ENCODE measurements around the gene RAB30.

The RAB30 gene

GRCh38 chr11:83071567-83072349, at the start of gene RAB30:
Gene RAB30 (minus strand): TSS chr11:83071897. CDS start chr11:82997316, 74,581 bp downstream.
- ATAC-seq (peak; percentile 98), DNase-seq (peak; percentile 89 to 96)
- H3K9me3 Mint-ChIP-seq: no peaks in the 10 kb centered on the region
- no peak within 1 kb of the TSS for H3K27ac Mint-ChIP-seq
- H3K4me3 Mint-ChIP-seq: no peak within 1 kb of the TSS
- H3K27me3 Mint-ChIP-seq: no peaks in the 10 kb centered on the region
- peaks cover 58% of the 10 kb centered on the region for H3K4me1 Mint-ChIP-seq

- Mint-ChIP-seq H3K4me3 (no peak overlapping the region), H3K9me3 (no peaks in the 10 kb centered on the region), H3K4me1 (peaks cover 51% of the 10 kb centered on the region), H3K27me3 (no peaks in the 10 kb centered on the region), H3K27ac (peak overlapping the region in 1 of 2 donors; percentile 17)
- ATAC-seq (no peak), DNase-seq (no peak)
Observed at GRCh38 chr11:83120327-83120726, 48.6 kb upstream of the RAB30 start.

- H3K27ac Mint-ChIP-seq: peak overlapping the region; percentile 61 to 81
- DNase-seq (no peak), ATAC-seq (no peak)
- no peaks in the 10 kb centered on the region for H3K27me3 Mint-ChIP-seq
- H3K9me3 Mint-ChIP-seq: no peaks in the 10 kb centered on the region
- H3K4me3 Mint-ChIP-seq: no peak overlapping the region
- peaks cover 62% of the 10 kb centered on the region for H3K4me1 Mint-ChIP-seq
Observed at GRCh38 chr11:83119216-83119615, 47.5 kb upstream of the RAB30 start.

- H3K9me3 Mint-ChIP-seq: no peaks in the 10 kb centered on the region
- no peak for ATAC-seq
- peak overlapping the region in 1 of 2 donors; percentile 4 for H3K4me3 Mint-ChIP-seq
- no peaks in the 10 kb centered on the region for H3K27me3 Mint-ChIP-seq
- H3K4me1 Mint-ChIP-seq: peaks cover 62% of the 10 kb centered on the region
- H3K27ac Mint-ChIP-seq: peak overlapping the region in 1 of 2 donors; percentile 52
- DNase-seq: no peak
Observed at GRCh38 chr11:83118814-83119213, 47.1 kb upstream of the RAB30 start.

- Mint-ChIP-seq H3K27ac (peak overlapping the region in 1 of 2 donors; percentile 25), H3K4me1 (peaks cover 45% of the 10 kb centered on the region), H3K27me3 (no peaks in the 10 kb centered on the region)
Observed at GRCh38 chr11:83116015-83116641, 44.4 kb upstream of the RAB30 start.

GRCh38 chr11:83115551-83115950, 43.9 kb upstream of the RAB30 start:
- H3K4me3 Mint-ChIP-seq: peak overlapping the region in 1 of 2 donors; percentile 24
- ATAC-seq: no peak
- H3K4me1 Mint-ChIP-seq: peaks cover 45% of the 10 kb centered on the region
- H3K27me3 Mint-ChIP-seq: no peaks in the 10 kb centered on the region
- H3K27ac Mint-ChIP-seq: no peak overlapping the region
- no peak for DNase-seq
- H3K9me3 Mint-ChIP-seq: no peaks in the 10 kb centered on the region

More at GRCh38 chr11:83116015-83116641, 44.4 kb upstream of the RAB30 start:
- DNase-seq: no peak
- ATAC-seq: no peak
- H3K4me3 Mint-ChIP-seq: peak overlapping the region; percentile 13
- no peaks in the 10 kb centered on the region for H3K9me3 Mint-ChIP-seq

- H3K9me3 Mint-ChIP-seq: no peaks in the 10 kb centered on the region
- H3K4me3 Mint-ChIP-seq: peak overlapping the region in 1 of 2 donors; percentile 24
- no peaks in the 10 kb centered on the region for H3K27me3 Mint-ChIP-seq
- DNase-seq (no peak), ATAC-seq (no peak)
- H3K27ac Mint-ChIP-seq: no peak overlapping the region
- peaks cover 43% of the 10 kb centered on the region for H3K4me1 Mint-ChIP-seq
Observed at GRCh38 chr11:83115026-83115425, 43.3 kb upstream of the RAB30 start.

- no peak for ATAC-seq
- no peak for DNase-seq
- Mint-ChIP-seq H3K4me3 (no peak overlapping the region), H3K4me1 (peaks cover 21% of the 10 kb centered on the region), H3K9me3 (no peaks in the 10 kb centered on the region), H3K27me3 (no peaks in the 10 kb centered on the region), H3K27ac (no peak overlapping the region)
Observed at GRCh38 chr11:83112886-83113285, 41.2 kb upstream of the RAB30 start.

GRCh38 chr11:83105168-83105567, 33.5 kb upstream of the RAB30 start:
- Mint-ChIP-seq H3K4me1 (no peaks in the 10 kb centered on the region), H3K9me3 (no peaks in the 10 kb centered on the region), H3K27ac (no peak overlapping the region), H3K4me3 (no peak overlapping the region), H3K27me3 (no peaks in the 10 kb centered on the region)
- ATAC-seq (no peak), DNase-seq (no peak)

- Mint-ChIP-seq H3K4me1 (no peaks in the 10 kb centered on the region), H3K27me3 (no peaks in the 10 kb centered on the region), H3K9me3 (no peaks in the 10 kb centered on the region), H3K4me3 (no peak overlapping the region), H3K27ac (no peak overlapping the region)
- ATAC-seq: no peak
- no peak for DNase-seq
Observed at GRCh38 chr11:83102834-83103233, 31.1 kb upstream of the RAB30 start.

- Mint-ChIP-seq H3K4me1 (no peaks in the 10 kb centered on the region), H3K27me3 (no peaks in the 10 kb centered on the region), H3K27ac (no peak overlapping the region), H3K9me3 (no peaks in the 10 kb centered on the region), H3K4me3 (no peak overlapping the region)
- no peak for ATAC-seq
- DNase-seq: no peak
Observed at GRCh38 chr11:83097429-83098075, 25.9 kb upstream of the RAB30 start.

GRCh38 chr11:83093634-83094033, 21.9 kb upstream of the RAB30 start:
- Mint-ChIP-seq H3K9me3 (no peaks in the 10 kb centered on the region), H3K4me3 (no peak overlapping the region), H3K27ac (no peak overlapping the region), H3K27me3 (no peaks in the 10 kb centered on the region), H3K4me1 (peaks cover 12% of the 10 kb centered on the region)
- ATAC-seq: no peak
- DNase-seq: no peak

- H3K27me3 Mint-ChIP-seq: no peaks in the 10 kb centered on the region
- H3K4me3 Mint-ChIP-seq: no peak overlapping the region
- DNase-seq (no peak), ATAC-seq (no peak)
- H3K27ac Mint-ChIP-seq: no peak overlapping the region
- H3K4me1 Mint-ChIP-seq: peaks cover 12% of the 10 kb centered on the region
- no peaks in the 10 kb centered on the region for H3K9me3 Mint-ChIP-seq
Observed at GRCh38 chr11:83092488-83093384, 21.0 kb upstream of the RAB30 start.

- DNase-seq: no peak
- ATAC-seq: no peak
- Mint-ChIP-seq H3K27ac (no peak overlapping the region), H3K27me3 (no peaks in the 10 kb centered on the region), H3K4me1 (peaks cover 22% of the 10 kb centered on the region), H3K4me3 (no peak overlapping the region), H3K9me3 (no peaks in the 10 kb centered on the region)
Observed at GRCh38 chr11:83088965-83089364, 17.3 kb upstream of the RAB30 start.

- H3K9me3 Mint-ChIP-seq: no peaks in the 10 kb centered on the region
- peaks cover 22% of the 10 kb centered on the region for H3K4me1 Mint-ChIP-seq
- no peak overlapping the region for H3K27ac Mint-ChIP-seq
- H3K4me3 Mint-ChIP-seq: no peak overlapping the region
- DNase-seq (no peak), ATAC-seq (no peak)
- no peaks in the 10 kb centered on the region for H3K27me3 Mint-ChIP-seq
Observed at GRCh38 chr11:83087035-83087434, 15.3 kb upstream of the RAB30 start.
